A549 (cell line): ENCODE results near the gene TXNRD1. TPM values are rescaled to one million over a fixed set of nuclear protein-coding genes. Genes with fewer than 3 reads are reported as not detected.
A peak's percentile ranks its signal among the peaks of the same experiment; 100 is the strongest.
"Not testable (repeated sequence)": the region's sequence is repeated elsewhere in the genome, so short reads cannot be mapped to it uniquely, and the experiment has no call there.

Source experiments
- ATAC-seq, 2 experiments: fragments of 200-7000 bp in 1 of 2; fragments of >200 bp in 1 of 2; cut with Nextera tagmentation in 1 of 2; cut with Tn5 transposase in 1 of 2; 3 replicates each; pipeline versions ENCODE4 v1.8.0 to v1.9.1; 2018 to 2020; ENCODE audit warnings: mild to moderate bottlenecking in 1 of 2, moderate library complexity in 1 of 2
- CTCF ChIA-PET: fragments of 300-600 bp; sonication (Branson Sonifier 250); formaldehyde crosslinking; extraction: SDS; loops from one replicate; lab custom pipeline; 2021; ENCODE audit warnings: antibody characterized with exemption, inconsistent platforms; lab: Yijun Ruan, JAX
- POLR2A ChIA-PET: fragments of 350-600 bp; formaldehyde crosslinking; extraction: SDS; loops from one replicate; lab custom pipeline; 2021; ENCODE audit warnings: antibody characterized with exemption, inconsistent platforms; lab: Yijun Ruan, JAX
- DNase-seq, 2 experiments: peaks; one replicate each; pipeline versions ENCODE4 v3.0.0 to v3.0.0-alpha.2; 2011 to 2016; ENCODE audit warnings: low read depth in 1 of 2, low spot score in 1 of 2
- FAIRE-seq: peaks from 2 replicates; lab custom pipeline; 2011; peaks lifted over from hg19 to GRCh38; lab: Jason Lieb, UNC
- H3K27ac ChIP-seq, 2 experiments: fragments of >200 bp; sonication (Bioruptor Twin); formaldehyde crosslinking; 3 replicates each; pipeline ENCODE4 v1.5.1; 2016 to 2017
- H3K4me1 ChIP-seq: fragments of >200 bp; sonication (Bioruptor Twin); formaldehyde crosslinking; 3 replicates; pipeline ENCODE4 v1.6.1; 2016
- H3K4me2 ChIP-seq: fragments of >200 bp; sonication (Bioruptor Twin); formaldehyde crosslinking; 3 replicates; pipeline ENCODE4 v1.6.1; 2016
- H3K4me3 ChIP-seq: fragments of >200 bp; sonication (Bioruptor Twin); formaldehyde crosslinking; 3 replicates; pipeline ENCODE4 v1.5.1; 2016
- H3K9me3 ChIP-seq: fragments of >200 bp; sonication (Bioruptor Twin); formaldehyde crosslinking; 3 replicates; pipeline ENCODE4 v1.6.1; 2016
- EHF ChIP-seq: fragments of 250-450 bp; sonication (Bioruptor Pico); IDR thresholded peaks from 2 replicates; pipeline ENCODE4 v1.5.0; 2020; ENCODE audit warnings: mild to moderate bottlenecking
- ELK1 ChIP-seq: fragments of 150-350 bp; IDR thresholded peaks from 2 replicates; pipeline ENCODE4 v1.6.1; 2014; ENCODE audit warnings: low read depth, mild to moderate bottlenecking, low read length
- FOSB ChIP-seq: fragments of 250-450 bp; sonication (Bioruptor Pico); IDR thresholded peaks from 2 replicates; pipeline ENCODE4 v1.5.0; 2020; ENCODE audit warnings: mild to moderate bottlenecking, moderate library complexity
- FOSL2 ChIP-seq, 2 experiments: fragments of 450-650 bp in 1 of 2; fragments of >200 bp in 1 of 2; sonication (Bioruptor Twin) in 1 of 2; formaldehyde crosslinking; IDR thresholded peaks; 2 replicates each; pipeline versions ENCODE4 v1.5.0 to v1.6.1; 2016 to 2020; ENCODE audit warnings: mild to moderate bottlenecking in 1 of 2, moderate library complexity in 1 of 2
- GATA3 ChIP-seq: IDR thresholded peaks from 2 replicates; pipeline ENCODE4 v1.6.1; 2012; ENCODE audit warnings: borderline replicate concordance
- HDAC2 ChIP-seq: fragments of 200-600 bp; sonication (generic); IDR thresholded peaks from 2 replicates; pipeline ENCODE4 v1.6.1; 2016
- HMGXB4 ChIP-seq: fragments of 250-450 bp; sonication (Bioruptor Pico); IDR thresholded peaks from 2 replicates; pipeline ENCODE4 v1.5.0; 2021; ENCODE audit warnings: mild to moderate bottlenecking, moderate library complexity, borderline replicate concordance
- HOXA7 ChIP-seq: fragments of 250-450 bp; sonication (Bioruptor Pico); IDR thresholded peaks from 2 replicates; pipeline ENCODE4 v1.5.0; 2020; ENCODE audit warnings: mild to moderate bottlenecking, moderate library complexity
- JUN ChIP-seq, 2 experiments: fragments of >200 bp; sonication (Bioruptor Twin); formaldehyde crosslinking; IDR thresholded peaks; 2 replicates in 1 of 2; 3 replicates in 1 of 2; pipeline ENCODE4 v1.6.1; 2016 to 2017
- MAFK ChIP-seq: fragments of 450-650 bp; IDR thresholded peaks from 2 replicates; pipeline ENCODE4 v1.6.1; 2014; ENCODE audit not compliant: partially characterized antibody
- MAZ ChIP-seq: fragments of 150-350 bp; IDR thresholded peaks from 2 replicates; pipeline ENCODE4 v1.6.1; 2014; ENCODE audit warnings: antibody characterized with exemption, low read depth, low read length, borderline replicate concordance
- PHF8 ChIP-seq: fragments of 200-600 bp; sonication (generic); IDR thresholded peaks from 2 replicates; pipeline ENCODE4 v1.6.1; 2016; ENCODE audit warnings: low read depth, mild to moderate bottlenecking, antibody characterized with exemption, moderate library complexity, borderline replicate concordance
- POLR2AphosphoS2 ChIP-seq: conservative IDR thresholded peaks from 2 replicates; pipeline ENCODE4 v1.6.1; 2012; ENCODE audit warnings: low read length, improper control_type of control experiment, inconsistent platforms
- RAD21 ChIP-seq, 2 experiments: fragments of >200 bp in 1 of 2; sonication (Bioruptor Twin) in 1 of 2; formaldehyde crosslinking in 1 of 2; IDR thresholded peaks in 1 of 2; conservative IDR thresholded peaks in 1 of 2; 2 replicates in 1 of 2; 3 replicates in 1 of 2; pipeline ENCODE4 v1.6.1; 2012 to 2018; ENCODE audit warnings: inconsistent platforms in 1 of 2
- RARB ChIP-seq: fragments of 250-450 bp; sonication (Bioruptor Pico); IDR thresholded peaks from 2 replicates; pipeline ENCODE4 v1.8.0; 2021; ENCODE audit warnings: mild to moderate bottlenecking, moderate library complexity
- SMC3 ChIP-seq: fragments of >200 bp; sonication (Bioruptor Twin); formaldehyde crosslinking; IDR thresholded peaks from 3 replicates; pipeline ENCODE4 v1.6.1; 2018; ENCODE audit warnings: inconsistent platforms
- TFCP2L1 ChIP-seq: fragments of 250-450 bp; sonication (Bioruptor Pico); IDR thresholded peaks from 2 replicates; pipeline ENCODE4 v1.5.0; 2021; ENCODE audit warnings: mild to moderate bottlenecking
- TP53 ChIP-seq: fragments of 250-450 bp; sonication (Bioruptor Pico); IDR thresholded peaks from 2 replicates; pipeline ENCODE4 v1.5.0; 2021; ENCODE audit warnings: mild to moderate bottlenecking, moderate library complexity
- WGBS: methylation state at CpG from one replicate; pipeline ENCODE4 v1.1.6; 2017; ENCODE audit errors: missing lambda C conversion rate; 5-methylcytosine and 5-hydroxymethylcytosine counted together
- polyA plus RNA-seq, 4 experiments: library from polyadenylated mRNA; depleted of rRNA in 3 of 4; stranded (reverse); fragments of >200 nt; fragmentation: RNase III in 1 of 4; extraction: RNeasy Plus Mini Kit Qiagen cat#74134 plus additional on column Dnase treatment in 1 of 4; gene quantifications; 2 replicates in 3 of 4; 3 replicates in 1 of 4; pipeline ENCODE4 v1.2.3, GENCODE V29; 2011 to 2017
- TF ChIP-seq, protein P1 (sequence below): fragments of >200 bp; sonication (Bioruptor Twin); formaldehyde crosslinking; IDR thresholded peaks from 3 replicates; pipeline ENCODE4 v1.5.1; 2016
- TF ChIP-seq, protein P2 (sequence below): fragments of 200-600 bp; sonication (generic); IDR thresholded peaks from 2 replicates; pipeline ENCODE4 v1.6.1; 2016; ENCODE audit warnings: antibody characterized with exemption, mild to moderate bottlenecking, moderate library complexity
- TF ChIP-seq, protein P3 (sequence below): IDR thresholded peaks from 2 replicates; pipeline ENCODE4 v1.6.1; 2012

The TXNRD1 gene
- polyA plus RNA-seq, 2 of the 4 experiments (the other 2 are of a cell fraction) = 899 to 1,230 TPM

DNA sequence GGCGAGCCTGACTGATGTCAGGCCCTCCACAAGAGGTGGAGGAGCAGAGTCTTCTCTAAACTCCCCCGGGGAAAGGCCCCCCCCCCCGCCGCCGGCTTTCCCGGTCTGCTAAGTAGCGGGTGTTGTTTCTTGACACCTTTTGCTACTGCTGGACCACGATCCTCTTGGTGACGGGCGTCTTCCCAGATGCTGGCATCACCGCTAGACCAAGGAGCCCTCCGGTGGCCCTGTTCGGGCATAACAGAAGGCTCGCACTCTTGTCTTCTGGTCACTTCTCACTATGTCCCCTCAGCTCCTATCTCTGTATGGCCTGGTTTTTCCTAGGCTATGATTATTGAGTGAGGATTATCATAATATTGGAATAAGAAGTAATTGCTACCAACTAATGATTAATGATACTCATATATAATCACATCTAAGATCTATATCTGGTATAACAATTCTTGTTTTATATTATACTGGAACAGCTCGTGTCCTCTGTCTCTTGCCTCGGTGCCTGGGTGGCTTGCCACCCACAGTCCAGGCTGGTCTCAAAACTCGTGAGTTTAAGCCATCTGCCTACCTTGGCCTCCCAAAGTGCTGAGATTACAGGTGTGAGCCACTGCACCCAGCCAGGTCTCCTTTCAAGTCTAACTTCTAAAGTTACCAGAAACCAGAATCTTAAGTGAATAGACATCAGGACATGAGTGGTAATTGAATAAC is 78.7 kb downstream of the TXNRD1 start:
- peak overlapping the region; percentile 68 for H3K4me3 ChIP-seq
- POLR2A ChIA-PET = interaction anchor here (0.5 to 5.0 kb wide), 9 partner anchors 7 to 367 kb away, joined by 3 to 28 read pairs (median 4); no protein-coding TSS in a partner anchor
- peak in 1 of 2 experiments; percentile 78 for DNase-seq
- H3K4me1 ChIP-seq = peaks cover 68% of the 10 kb centered on the region
- peak overlapping the region; percentile 97 for H3K4me2 ChIP-seq
- CTCF ChIA-PET = interaction anchor here (1.1 to 13.7 kb wide), 3 partner anchors 13 to 76 kb away, joined by 3 to 155 read pairs (median 8); partner anchors contain the start of gene TXNRD1
- peak in 1 of 2 experiments; percentile 1; a peak in 3 of 6 replicates for ATAC-seq
- TF ChIP-seq TFCP2L1 (CRISPR knock-in tag) (peak; percentile 18; the same call in 1 of the 2 replicates), RARB (CRISPR knock-in tag) (peak; percentile 15; the same call in 1 of the 2 replicates), SMC3 (peak; percentile 17; the same call in 1 of the 3 replicates), TP53 (peak; percentile 75), POLR2AphosphoS2 (peak; percentile 88; the same call in 1 of the 2 replicates), RAD21 (conservative IDR thresholded peaks at IDR 0.05 in 1 of 2, IDR thresholded peaks at IDR 0.05 in 1 of 2) (peak; percentile 32 to 35; a peak in 3 of 5 replicates)
- TF ChIP-seq, protein P1, sequence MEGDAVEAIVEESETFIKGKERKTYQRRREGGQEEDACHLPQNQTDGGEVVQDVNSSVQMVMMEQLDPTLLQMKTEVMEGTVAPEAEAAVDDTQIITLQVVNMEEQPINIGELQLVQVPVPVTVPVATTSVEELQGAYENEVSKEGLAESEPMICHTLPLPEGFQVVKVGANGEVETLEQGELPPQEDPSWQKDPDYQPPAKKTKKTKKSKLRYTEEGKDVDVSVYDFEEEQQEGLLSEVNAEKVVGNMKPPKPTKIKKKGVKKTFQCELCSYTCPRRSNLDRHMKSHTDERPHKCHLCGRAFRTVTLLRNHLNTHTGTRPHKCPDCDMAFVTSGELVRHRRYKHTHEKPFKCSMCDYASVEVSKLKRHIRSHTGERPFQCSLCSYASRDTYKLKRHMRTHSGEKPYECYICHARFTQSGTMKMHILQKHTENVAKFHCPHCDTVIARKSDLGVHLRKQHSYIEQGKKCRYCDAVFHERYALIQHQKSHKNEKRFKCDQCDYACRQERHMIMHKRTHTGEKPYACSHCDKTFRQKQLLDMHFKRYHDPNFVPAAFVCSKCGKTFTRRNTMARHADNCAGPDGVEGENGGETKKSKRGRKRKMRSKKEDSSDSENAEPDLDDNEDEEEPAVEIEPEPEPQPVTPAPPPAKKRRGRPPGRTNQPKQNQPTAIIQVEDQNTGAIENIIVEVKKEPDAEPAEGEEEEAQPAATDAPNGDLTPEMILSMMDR = peak; percentile 15; the same call in 1 of the 3 replicates
- TF ChIP-seq, protein P2, sequence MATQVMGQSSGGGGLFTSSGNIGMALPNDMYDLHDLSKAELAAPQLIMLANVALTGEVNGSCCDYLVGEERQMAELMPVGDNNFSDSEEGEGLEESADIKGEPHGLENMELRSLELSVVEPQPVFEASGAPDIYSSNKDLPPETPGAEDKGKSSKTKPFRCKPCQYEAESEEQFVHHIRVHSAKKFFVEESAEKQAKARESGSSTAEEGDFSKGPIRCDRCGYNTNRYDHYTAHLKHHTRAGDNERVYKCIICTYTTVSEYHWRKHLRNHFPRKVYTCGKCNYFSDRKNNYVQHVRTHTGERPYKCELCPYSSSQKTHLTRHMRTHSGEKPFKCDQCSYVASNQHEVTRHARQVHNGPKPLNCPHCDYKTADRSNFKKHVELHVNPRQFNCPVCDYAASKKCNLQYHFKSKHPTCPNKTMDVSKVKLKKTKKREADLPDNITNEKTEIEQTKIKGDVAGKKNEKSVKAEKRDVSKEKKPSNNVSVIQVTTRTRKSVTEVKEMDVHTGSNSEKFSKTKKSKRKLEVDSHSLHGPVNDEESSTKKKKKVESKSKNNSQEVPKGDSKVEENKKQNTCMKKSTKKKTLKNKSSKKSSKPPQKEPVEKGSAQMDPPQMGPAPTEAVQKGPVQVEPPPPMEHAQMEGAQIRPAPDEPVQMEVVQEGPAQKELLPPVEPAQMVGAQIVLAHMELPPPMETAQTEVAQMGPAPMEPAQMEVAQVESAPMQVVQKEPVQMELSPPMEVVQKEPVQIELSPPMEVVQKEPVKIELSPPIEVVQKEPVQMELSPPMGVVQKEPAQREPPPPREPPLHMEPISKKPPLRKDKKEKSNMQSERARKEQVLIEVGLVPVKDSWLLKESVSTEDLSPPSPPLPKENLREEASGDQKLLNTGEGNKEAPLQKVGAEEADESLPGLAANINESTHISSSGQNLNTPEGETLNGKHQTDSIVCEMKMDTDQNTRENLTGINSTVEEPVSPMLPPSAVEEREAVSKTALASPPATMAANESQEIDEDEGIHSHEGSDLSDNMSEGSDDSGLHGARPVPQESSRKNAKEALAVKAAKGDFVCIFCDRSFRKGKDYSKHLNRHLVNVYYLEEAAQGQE = peak; percentile 41
- H3K27ac ChIP-seq = peak overlapping the region; percentile 94 to 98
- FAIRE-seq, H3K9me3 ChIP-seq: not testable (repeated sequence)
- WGBS = 4% methylated on average over 12 of the region's 17 CpGs

DNA sequence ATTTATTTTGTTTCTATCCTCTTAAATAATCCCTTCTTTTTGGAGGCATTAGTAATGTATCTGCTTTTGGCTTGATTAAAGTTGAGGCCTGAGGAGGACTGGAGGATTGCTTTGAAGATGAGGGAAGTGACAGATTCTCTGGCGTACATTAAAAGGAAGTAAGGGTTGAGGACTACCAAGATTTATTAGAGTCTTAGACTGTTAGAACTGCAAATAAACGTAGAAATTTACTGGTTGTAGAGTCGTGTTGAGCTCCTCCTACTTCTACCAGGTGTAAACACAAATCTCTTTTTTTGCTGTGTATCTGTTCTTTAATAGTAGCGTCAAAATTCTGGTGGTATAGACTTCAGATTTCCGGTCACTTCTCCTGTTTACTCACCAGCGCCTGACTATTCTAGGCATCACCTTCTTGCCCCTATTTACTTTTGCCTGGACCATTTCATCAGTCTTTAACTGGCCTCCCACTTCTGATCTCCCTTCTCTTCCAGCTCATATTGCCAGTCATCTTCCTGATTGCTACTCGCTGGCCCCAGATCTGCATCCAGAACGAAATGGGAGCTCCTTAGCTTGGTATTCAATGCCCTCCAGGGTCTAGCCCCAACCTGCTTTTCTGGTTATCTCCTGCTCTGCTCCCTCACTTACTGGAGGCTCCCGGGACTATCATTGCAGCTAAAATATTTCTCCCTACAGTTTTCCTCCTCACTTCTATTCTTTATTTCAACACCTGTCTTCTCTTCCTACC is 79.5 kb downstream of the TXNRD1 start:
- H3K27ac ChIP-seq = peak overlapping the region; percentile 94 to 98
- peak overlapping the region; percentile 97 for H3K4me2 ChIP-seq
- peak overlapping the region; percentile 68 for H3K4me3 ChIP-seq
- peaks cover 76% of the 10 kb centered on the region for H3K4me1 ChIP-seq
- DNase-seq (peak in 1 of 2 experiments; percentile 53), ATAC-seq (peak; percentile 8 to 23), FAIRE-seq (peak; percentile 7)
- TF ChIP-seq TFCP2L1 (CRISPR knock-in tag) = peak; percentile 79
- TF ChIP-seq HOXA7 = peak; percentile 95
- TF ChIP-seq GATA3 = 0 out of 2 replicates have a peak, but pooled peaks have one; percentile 45
- TF ChIP-seq PHF8 = no peak
- no peak for TF ChIP-seq MAFK
- TF ChIP-seq ELK1 = no peak
- TF ChIP-seq HMGXB4 (CRISPR knock-in tag) = no peak
- peak; percentile 87 for TF ChIP-seq TP53
- TF ChIP-seq POLR2AphosphoS2 = peak; percentile 87; the same call in 1 of the 2 replicates
- TF ChIP-seq, protein P3, sequence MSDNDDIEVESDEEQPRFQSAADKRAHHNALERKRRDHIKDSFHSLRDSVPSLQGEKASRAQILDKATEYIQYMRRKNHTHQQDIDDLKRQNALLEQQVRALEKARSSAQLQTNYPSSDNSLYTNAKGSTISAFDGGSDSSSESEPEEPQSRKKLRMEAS = no peak
- peak; percentile 81 for TF ChIP-seq FOSB
- peak; percentile 11 for TF ChIP-seq EHF (CRISPR knock-in tag)
- TF ChIP-seq MAZ = no peak
- no peak for TF ChIP-seq HDAC2
- peak; percentile 41 to 68; a peak in 3 of 5 replicates for TF ChIP-seq JUN (IDR thresholded peaks at IDR 0.05)
- no peak for TF ChIP-seq FOSL2 (IDR thresholded peaks at IDR 0.05)
- 0 out of 2 replicates have a peak, but pooled peaks have one; percentile 14 for TF ChIP-seq FOSL2 (CRISPR knock-in tag; IDR thresholded peaks at IDR 0.05)
- CTCF ChIA-PET = interaction anchor here (1.0 to 13.7 kb wide), 4 partner anchors 9 to 77 kb away, joined by 3 to 155 read pairs (median 6); partner anchors contain the start of gene TXNRD1
- 2% methylated on average over 9 of the region's 9 CpGs for WGBS
- no peaks in the 10 kb centered on the region for H3K9me3 ChIP-seq
- POLR2A ChIA-PET = interaction anchor here (0.5 to 5.0 kb wide), 11 partner anchors 8 to 368 kb away, joined by 3 to 28 read pairs (median 4); no protein-coding TSS in a partner anchor
